Measurements from ENCODE around the gene LDHB.
"Not testable (repeated sequence)": the region's sequence is repeated elsewhere in the genome, so short reads cannot be mapped to it uniquely, and the experiment has no call there.

Gene LDHB

DNA sequence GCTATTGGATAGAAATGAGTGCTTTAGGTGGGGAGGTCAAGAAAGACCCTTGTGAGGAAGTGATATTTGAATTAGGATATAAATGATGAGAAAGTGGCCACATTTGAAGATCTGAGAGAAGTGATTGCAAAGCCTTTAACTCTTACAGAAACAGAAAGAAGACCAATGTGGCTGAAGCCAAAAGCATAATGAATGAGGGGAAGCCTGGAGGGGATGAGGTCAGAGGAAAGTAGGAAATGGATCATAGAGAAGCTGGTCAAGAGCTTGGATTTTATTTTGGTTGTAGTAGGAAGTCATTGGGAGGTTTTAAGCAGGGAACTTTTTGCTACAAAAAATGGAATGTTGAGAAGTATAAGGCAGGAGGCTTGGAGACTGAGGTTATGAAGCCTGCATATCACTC is 49.4 kb downstream of the LDHB start:
- DNase-seq = no peak

GRCh38 chr12:21607701-21608100 is 49.9 kb downstream of the LDHB start:
- peak in 1 of 51 donors; percentile 12 for DNase-seq

- no peak for DNase-seq
Measured at GRCh38 chr12:21606175-21606574, 51.5 kb downstream of the LDHB start.

DNA sequence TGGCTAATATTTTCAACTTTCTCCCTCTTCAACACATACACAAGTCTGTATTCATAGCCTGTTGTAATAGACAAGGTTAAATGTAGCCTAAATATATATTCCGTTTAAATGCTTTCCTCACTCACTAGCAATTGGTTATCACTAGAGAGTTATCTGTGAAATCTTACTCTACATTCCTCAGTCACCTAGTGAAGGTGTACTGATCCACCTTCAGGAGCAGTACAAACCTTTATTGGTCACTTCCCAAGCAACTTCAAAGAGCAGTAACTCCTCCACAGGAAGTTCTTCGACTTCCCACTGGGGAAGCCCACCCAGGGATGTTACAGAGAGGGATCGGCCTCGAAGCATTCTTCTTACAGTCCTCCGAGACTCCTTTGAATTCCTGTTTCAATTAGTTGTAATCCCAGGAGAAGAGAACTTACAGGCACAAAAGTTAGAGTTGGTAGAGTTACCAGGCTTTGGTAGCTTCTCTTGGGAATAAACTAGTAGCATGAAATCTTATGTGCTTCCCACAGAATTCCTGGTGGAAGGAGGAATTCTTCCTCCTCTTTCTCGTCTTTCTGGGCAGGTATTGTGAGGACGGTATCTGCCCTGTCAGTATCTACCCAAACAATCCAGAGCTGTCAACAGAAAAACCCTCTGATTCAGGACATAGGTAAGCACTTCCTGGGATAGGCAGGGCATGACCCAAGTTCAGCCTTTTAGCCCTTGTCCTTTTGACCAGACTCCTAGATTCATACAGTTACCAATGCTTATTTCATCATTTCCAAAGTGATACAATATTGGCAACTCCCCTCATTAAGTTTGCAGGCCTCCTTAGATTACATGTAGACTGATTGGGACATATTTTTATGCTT is 53.2 kb downstream of the LDHB start, which contains the start of gene GYS2:
GYS2 (minus strand) TSS at position 603 of the 857 bp plus-strand sequence; CDS start at position 348, 255 bp downstream.
- no peak for DNase-seq

DNA sequence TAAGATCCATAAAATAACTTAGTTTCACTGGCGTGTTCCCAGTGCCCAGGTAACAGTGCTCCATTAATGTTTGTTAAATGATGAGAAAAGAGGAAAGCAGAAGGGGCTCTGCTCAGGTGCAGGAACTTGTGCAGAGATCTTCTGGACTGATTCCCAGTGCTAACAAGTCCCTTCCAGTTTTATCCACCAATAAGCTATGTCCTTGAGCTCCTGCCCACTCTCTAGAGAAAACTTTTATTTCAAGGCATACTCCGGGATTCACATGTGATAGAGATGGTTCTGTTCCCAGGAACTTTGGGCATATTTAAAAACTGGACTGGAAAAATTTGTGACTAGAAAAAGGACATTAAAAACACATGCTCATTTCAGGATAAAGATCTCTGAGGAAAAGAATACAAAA is 54.9 kb downstream of the LDHB start:
- peak in 1 of 51 donors; percentile 7 for DNase-seq

DNA sequence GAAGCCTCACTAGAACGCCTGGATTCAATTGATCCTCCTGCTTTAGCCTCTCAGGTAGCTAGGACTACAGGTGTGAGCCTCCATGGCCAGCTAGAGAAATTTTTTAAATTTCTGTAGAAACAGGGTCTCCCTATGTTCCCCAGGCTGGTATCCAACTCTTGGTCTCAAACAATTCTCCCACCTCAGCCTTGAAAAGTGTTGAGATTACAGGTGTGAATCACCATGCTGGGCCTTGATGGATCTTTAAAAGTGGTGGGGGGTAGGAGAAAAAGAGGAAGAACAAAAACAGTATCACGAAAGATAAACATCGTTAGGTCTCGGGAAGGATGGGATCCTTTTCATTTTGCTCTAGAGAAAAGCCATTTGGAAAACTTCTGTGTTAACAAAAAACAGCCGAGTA is 57.4 kb downstream of the LDHB start:
- DNase-seq = no peak

DNA sequence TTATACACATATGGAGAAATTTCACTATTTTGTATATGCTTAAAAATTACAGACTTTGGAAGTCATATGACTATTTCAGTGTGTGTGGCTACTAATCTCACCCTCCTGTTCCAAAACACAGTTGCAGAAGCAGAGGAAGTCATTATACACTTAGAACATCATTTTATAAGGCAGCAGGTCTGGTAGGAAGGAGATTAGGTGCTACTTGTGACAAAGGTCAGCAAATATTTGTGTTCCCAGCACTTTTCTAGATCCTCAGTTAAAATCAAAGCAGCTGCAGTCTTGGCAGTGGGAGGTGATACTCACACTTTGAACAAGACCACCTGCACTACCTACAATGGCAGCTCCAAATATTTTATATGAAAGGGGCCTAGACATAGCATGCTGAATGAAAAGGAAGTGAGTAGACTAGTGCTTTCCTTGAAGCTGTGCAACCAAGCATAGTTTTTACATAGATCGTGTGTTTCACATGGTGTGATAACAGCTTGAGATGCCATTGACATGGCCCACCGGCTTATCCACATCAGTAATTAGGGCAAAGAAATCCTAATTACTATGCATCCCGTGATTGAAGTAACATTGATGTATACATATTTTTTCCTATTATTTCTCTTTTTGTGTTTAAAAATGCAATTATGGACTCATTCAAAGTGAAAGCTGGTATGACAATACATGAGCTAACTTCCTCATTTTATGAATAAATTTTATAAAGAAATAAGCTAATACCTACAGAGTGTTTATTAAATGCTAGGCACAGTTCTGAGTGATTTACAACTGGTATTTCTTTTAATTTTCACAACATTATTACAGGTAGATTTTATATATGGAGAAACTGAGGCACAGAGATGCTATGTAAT is 58.3 kb downstream of the LDHB start:
- DNase-seq = no peak

- DNase-seq = no peak
Measured at GRCh38 chr12:21598651-21599050, 59.0 kb downstream of the LDHB start.

DNA sequence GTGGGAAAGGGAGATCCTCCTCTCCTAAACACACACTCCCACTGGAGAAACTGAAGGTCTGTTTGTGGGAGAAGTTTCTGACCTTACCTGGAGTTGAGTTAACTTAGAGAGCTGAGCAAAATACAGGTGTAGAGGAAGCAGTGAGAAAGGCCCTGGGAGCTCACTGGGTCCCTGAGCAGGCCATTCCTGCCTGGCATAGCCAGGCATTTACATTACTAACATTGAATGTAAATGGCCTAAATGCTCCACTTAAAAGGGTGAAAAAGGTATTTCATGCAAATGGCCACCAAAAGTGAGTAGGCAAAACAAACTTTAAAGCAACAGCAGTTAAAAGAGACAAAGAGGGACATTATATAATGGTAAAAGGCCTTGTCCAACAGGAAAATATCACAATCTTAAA is 62.3 kb downstream of the LDHB start:
- not testable (repeated sequence) for DNase-seq

- no peak for DNase-seq
Measured at GRCh38 chr12:21585485-21585884, 72.2 kb downstream of the LDHB start.
